Natural killer cell (primary cell): Measurements from ENCODE around the gene CDC42SE2. TPM values are rescaled to one million over a fixed set of nuclear protein-coding genes. Genes with fewer than 3 reads are reported as not detected.

ENCODE experiments used
- ATAC-seq, 3 donors: fragments of 150-1000 bp in 2 of 3; fragments of 200-7000 bp in 1 of 3; cut with Tn5 transposase; 1 replicate in 1 of 3; 2 replicates in 2 of 3; pipeline ENCODE4 v1.10.0; 2021; ENCODE audit warnings: mild to moderate bottlenecking in 2 of 3, moderate library complexity in 2 of 3
- DNase-seq, 2 donors: peaks; one replicate each; pipeline versions ENCODE4 v3.0.0 to v3.0.0-alpha.2; 2013 to 2021; ENCODE audit warnings: mixed read lengths in 1 of 2
- H3K27ac ChIP-seq: one replicate; pipeline ENCODE4 v1.5.1; 2013; ENCODE audit warnings: mild to moderate bottlenecking, low read length
- H3K27me3 ChIP-seq: one replicate; pipeline ENCODE4 v1.6.1; 2013; ENCODE audit warnings: low read length; ENCODE audit not compliant: control insufficient read depth, insufficient read depth
- H3K36me3 ChIP-seq: one replicate; pipeline ENCODE4 v1.6.1; 2013; ENCODE audit warnings: low read length; ENCODE audit not compliant: control insufficient read depth, insufficient read depth
- H3K4me1 ChIP-seq: one replicate; pipeline ENCODE4 v1.6.1; 2013; ENCODE audit warnings: low read length; ENCODE audit not compliant: control insufficient read depth, insufficient read depth
- H3K4me3 ChIP-seq: one replicate; pipeline ENCODE4 v1.5.1; 2013; ENCODE audit warnings: low read length
- H3K9me3 ChIP-seq: one replicate; pipeline ENCODE4 v1.6.1; 2013; ENCODE audit warnings: low read length; ENCODE audit not compliant: control insufficient read depth, insufficient read depth
- H3K27ac Mint-ChIP-seq, 2 donors: one replicate each; pipeline ENCODE4 v1.8.0; 2022; ENCODE audit warnings: mild to moderate bottlenecking in 2 of 2, mixed read lengths in 2 of 2, moderate library complexity in 1 of 2
- H3K27me3 Mint-ChIP-seq, 2 donors: one replicate each; pipeline ENCODE4 v1.8.0; 2022; ENCODE audit warnings: low read depth in 2 of 2, mixed read lengths in 2 of 2
- H3K36me3 Mint-ChIP-seq: one replicate; pipeline ENCODE4 v1.8.0; 2022; ENCODE audit warnings: mixed read lengths
- H3K4me1 Mint-ChIP-seq, 2 donors: one replicate each; pipeline ENCODE4 v1.8.0; 2022; ENCODE audit warnings: mixed read lengths in 2 of 2
- H3K4me3 Mint-ChIP-seq: one replicate; pipeline ENCODE4 v1.8.0; 2022; ENCODE audit warnings: mild to moderate bottlenecking, moderate library complexity, mixed read lengths
- H3K9me3 Mint-ChIP-seq, 2 donors: one replicate each; pipeline ENCODE4 v1.8.0; 2022; ENCODE audit warnings: mixed read lengths in 2 of 2
- CTCF ChIP-seq: fragments of 200-600 bp; IDR thresholded peaks from one replicate; pipeline ENCODE4 v1.8.0; 2022; ENCODE audit warnings: antibody characterized with exemption
- WGBS: methylation state at CpG from one replicate; pipeline ENCODE4 v1.1.7; 2013; ENCODE audit warnings: missing lambda C conversion rate; ENCODE audit not compliant: insufficient coverage; 5-methylcytosine and 5-hydroxymethylcytosine counted together
- intact Hi-C: fragments of 100-400 bp; cut with micrococcal nuclease; formaldehyde crosslinking; loops from one replicate; pipeline ENCODE4 v1.14.2; 2022
- total RNA-seq, 4 donors: library from RNA; stranded (reverse); fragments of 120-200 nt in 1 of 4; gene quantifications; one replicate each; pipeline versions ENCODE4 v1.2.3 to v1.2.4, GENCODE V29; 2013 to 2022

Gene CDC42SE2
- total RNA-seq, 3 donors from 2014 or later (not counting 1 experiment from before 2014, with no cell fraction given), result 140 to 183 (median 166) TPM

DNA sequence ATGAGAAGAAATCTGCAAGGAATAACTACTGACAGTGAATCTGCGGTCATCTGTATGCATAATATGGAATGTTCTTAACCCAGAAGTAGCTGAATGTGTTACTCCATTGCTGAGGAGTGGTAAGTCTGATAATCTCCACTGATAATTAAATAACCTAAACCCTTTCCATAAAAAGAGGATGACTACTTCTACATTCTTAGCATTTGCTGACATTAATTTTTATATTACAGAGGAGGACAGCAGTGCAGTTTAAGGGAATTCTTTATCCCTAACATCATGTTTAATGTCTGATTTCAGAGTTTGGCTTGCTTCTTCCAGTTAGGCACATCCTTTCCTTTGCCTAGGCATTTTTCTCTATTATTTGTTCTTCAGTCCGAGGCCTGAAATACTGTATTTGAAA, 52.2 kb downstream of the CDC42SE2 start:
- peaks cover 72 to 76% of the 10 kb centered on the region in 2 donors for H3K4me1 Mint-ChIP-seq
- no peaks in the 10 kb centered on the region for H3K36me3 Mint-ChIP-seq
- H3K27me3 Mint-ChIP-seq, result no peaks in the 10 kb centered on the region
- TF ChIP-seq CTCF, result no peak
- Histone ChIP-seq H3K9me3 (no peaks in the 10 kb centered on the region), H3K27me3 (no peaks in the 10 kb centered on the region), H3K27ac (no peak overlapping the region), H3K4me3 (no peak overlapping the region), H3K36me3 (peaks cover 19% of the 10 kb centered on the region), H3K4me1 (peaks cover 35% of the 10 kb centered on the region)
- intact Hi-C loops, result no loop called here
- no peak overlapping the region for H3K4me3 Mint-ChIP-seq
- no peaks in the 10 kb centered on the region for H3K9me3 Mint-ChIP-seq
- H3K27ac Mint-ChIP-seq, result peak overlapping the region; percentile 54 to 89
- DNase-seq, result no peak
- ATAC-seq, result no peak
- WGBS, result 87% methylated on average over 2 of the region's 2 CpGs

GRCh38 chr5:131316822-131317221, 53.0 kb downstream of the CDC42SE2 start:
- Mint-ChIP-seq H3K27me3 (no peaks in the 10 kb centered on the region), H3K4me1 (peaks cover 70 to 74% of the 10 kb centered on the region in 2 donors), H3K9me3 (no peaks in the 10 kb centered on the region), H3K4me3 (no peak overlapping the region), H3K36me3 (no peaks in the 10 kb centered on the region), H3K27ac (peak overlapping the region; percentile 54 to 89)
- Histone ChIP-seq H3K36me3 (peaks cover 19% of the 10 kb centered on the region), H3K9me3 (no peaks in the 10 kb centered on the region), H3K4me3 (no peak overlapping the region), H3K4me1 (peaks cover 35% of the 10 kb centered on the region), H3K27me3 (no peaks in the 10 kb centered on the region), H3K27ac (no peak overlapping the region)
- TF ChIP-seq CTCF, result no peak
- intact Hi-C loops, result no loop called here
- no peak for ATAC-seq
- WGBS, result no CpG with 5 or more reads among the region's 2 CpGs
- no peak for DNase-seq

GRCh38 chr5:131318455-131318854, 54.6 kb downstream of the CDC42SE2 start:
- Mint-ChIP-seq H3K4me3 (no peak overlapping the region), H3K9me3 (no peaks in the 10 kb centered on the region), H3K4me1 (peaks cover 66 to 70% of the 10 kb centered on the region in 2 donors), H3K27ac (peak overlapping the region; percentile 54 to 89), H3K27me3 (no peaks in the 10 kb centered on the region), H3K36me3 (no peaks in the 10 kb centered on the region)
- intact Hi-C loops, result no loop called here
- H3K27ac ChIP-seq, result no peak overlapping the region
- H3K9me3 ChIP-seq, result no peaks in the 10 kb centered on the region
- ATAC-seq (no peak), DNase-seq (no peak)
- H3K4me1 ChIP-seq, result peaks cover 32% of the 10 kb centered on the region
- H3K27me3 ChIP-seq, result no peaks in the 10 kb centered on the region
- H3K4me3 ChIP-seq, result no peak overlapping the region
- no peak for TF ChIP-seq CTCF
- peaks cover 23% of the 10 kb centered on the region for H3K36me3 ChIP-seq

DNA sequence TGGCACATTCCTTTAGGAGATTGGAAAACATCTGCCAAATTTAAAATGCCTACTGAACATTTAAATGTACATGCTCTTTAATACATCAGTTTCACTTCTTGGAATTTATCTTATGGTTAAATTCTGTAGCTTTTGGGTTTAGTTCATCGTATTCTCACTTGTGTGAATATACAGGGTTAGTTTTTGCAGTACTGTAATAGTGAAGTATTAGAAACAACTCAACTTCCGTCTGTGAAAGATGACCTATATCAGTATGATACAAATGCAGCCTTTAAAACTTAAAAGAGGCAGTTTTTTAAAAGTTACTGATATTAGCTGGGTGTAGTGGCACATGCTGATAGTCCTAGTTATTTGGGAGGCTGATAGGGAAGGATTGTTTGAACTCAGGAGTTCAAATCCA, 57.2 kb downstream of the CDC42SE2 start:
- 50% methylated on average over 1 of the region's 2 CpGs for WGBS
- Histone ChIP-seq H3K27me3 (no peaks in the 10 kb centered on the region), H3K36me3 (peaks cover 23% of the 10 kb centered on the region), H3K4me3 (no peak overlapping the region), H3K27ac (no peak overlapping the region), H3K4me1 (peaks cover 23% of the 10 kb centered on the region), H3K9me3 (no peaks in the 10 kb centered on the region)
- H3K4me3 Mint-ChIP-seq, result no peak overlapping the region
- H3K9me3 Mint-ChIP-seq, result no peaks in the 10 kb centered on the region
- peak overlapping the region; percentile 85 to 88 for H3K27ac Mint-ChIP-seq
- TF ChIP-seq CTCF, result no peak
- no peaks in the 10 kb centered on the region for H3K27me3 Mint-ChIP-seq
- H3K4me1 Mint-ChIP-seq, result peaks cover 65 to 67% of the 10 kb centered on the region in 2 donors
- ATAC-seq, result peak in 1 of 3 donors; percentile 20
- intact Hi-C loops, result loop anchor here (10.0 kb wide), 1 partner anchor 54 kb away; no protein-coding TSS in a partner anchor
- no peaks in the 10 kb centered on the region for H3K36me3 Mint-ChIP-seq
- no peak for DNase-seq
